ENCODE results near the gene FCHO2. TPM values are rescaled to one million over a fixed set of nuclear protein-coding genes. Genes with fewer than 3 reads are reported as not detected.

The FCHO2 gene
- total and polyA plus RNA-seq, 2 of the 4 experiments (the other 2 are of a cell fraction): 6.1 to 23.5 TPM

GRCh38 chr5:73030995-73031394, 75.2 kb downstream of the FCHO2 start:
- no peak overlapping the region for H3K9ac ChIP-seq (ENCODE audit: low read depth, low read length)
- no peak overlapping the region for H2BK120ac ChIP-seq (ENCODE audit: low read depth, low read length)
- intact Hi-C loops (cut with micrococcal nuclease) (no loop called here), dilution Hi-C loops (cut with HindIII; ENCODE audit: low sequenced_read_pairs, unreplicated experiment) (no loop called here), in situ Hi-C loops (cut with MboI; ENCODE audit: low sequenced_read_pairs) (no loop called here)
- peaks cover 6 to 8% of the 10 kb centered on the region in 2 experiments; a peak in 2 of 4 replicates for H3K79me1 ChIP-seq (ENCODE audit: low read depth in 1 of 2, low read length in 2 of 2)
- H3K4me1 ChIP-seq (ENCODE audit: control insufficient read depth, insufficient read depth, low read length): peaks cover 5% of the 10 kb centered on the region
- H2BK20ac ChIP-seq (ENCODE audit: low read depth, low read length): no peak overlapping the region
- DNase-seq: peak; percentile 90
- H3K36me3 ChIP-seq (ENCODE audit: control insufficient read depth, insufficient read depth, low read length): peaks cover 10% of the 10 kb centered on the region; the same call in 1 of the 2 replicates
- no peak overlapping the region for H3K4me3 ChIP-seq (ENCODE audit: insufficient read depth, low read depth, low read length)
- H3K4me2 ChIP-seq (ENCODE audit: low read depth, low read length): no peak overlapping the region
- no peak overlapping the region for H3K4ac ChIP-seq (ENCODE audit: low read depth, low read length)
- no peak for TF ChIP-seq CTCF (conservative IDR thresholded peaks at IDR 0.05; ENCODE audit: low read depth, low read length)
- TF ChIP-seq SMC3 (IDR thresholded peaks at IDR 0.05; ENCODE audit: low read depth, low read length): no peak
- TF ChIP-seq MAFK (IDR thresholded peaks at IDR 0.05; ENCODE audit: low read depth, low read length): 0 out of 2 replicates have a peak, but pooled peaks have one; percentile 1
- TF ChIP-seq POLR2A (IDR thresholded peaks at IDR 0.05; ENCODE audit: low read depth, low read length): no peak
- TF ChIP-seq RCOR1 (IDR thresholded peaks at IDR 0.05; ENCODE audit: insufficient replicate concordance, low read length): no peak
- peak; percentile 66 for TF ChIP-seq CEBPB (IDR thresholded peaks at IDR 0.05; ENCODE audit: low read depth, low read length)
- TF ChIP-seq RFX5 (IDR thresholded peaks at IDR 0.05; ENCODE audit: low read depth, low read length): no peak
- TF ChIP-seq ELK1 (IDR thresholded peaks at IDR 0.05; ENCODE audit: borderline replicate concordance, low read depth, low read length): no peak
- TF ChIP-seq MAZ (IDR thresholded peaks at IDR 0.05; ENCODE audit: borderline replicate concordance, low read depth, low read length): no peak
- TF ChIP-seq USF2 (IDR thresholded peaks at IDR 0.05; ENCODE audit: low read depth, low read length): no peak
- no peak for TF ChIP-seq CHD1 (IDR thresholded peaks at IDR 0.05; ENCODE audit: low read depth, low read length)
- no peak for TF ChIP-seq RAD21 (IDR thresholded peaks at IDR 0.05; ENCODE audit: low read length)
- TF ChIP-seq FOS (IDR thresholded peaks at IDR 0.05; ENCODE audit: low read depth, low read length): peak; percentile 53
- TF ChIP-seq BHLHE40 (IDR thresholded peaks at IDR 0.05; ENCODE audit: low read depth, low read length): peak; percentile 77; the same call in 1 of the 2 replicates
- TF ChIP-seq NFE2L2 (IDR thresholded peaks at IDR 0.05; ENCODE audit: low read depth, low read length): no peak
- 0 out of 2 replicates have a peak, but pooled peaks have one; percentile 49 for TF ChIP-seq MXI1 (IDR thresholded peaks at IDR 0.05; ENCODE audit: borderline replicate concordance, low read depth, low read length)
- H3K14ac ChIP-seq (replicated peaks; ENCODE audit: low read depth, low read length): no peak overlapping the region
- H2AFZ ChIP-seq (replicated peaks; ENCODE audit: low read length, poor library complexity): no peak overlapping the region
- no peak overlapping the region for H3K18ac ChIP-seq (ENCODE audit: low read depth, low read length)
- no peak overlapping the region for H3K23ac ChIP-seq (ENCODE audit: low read depth, low read length)
- H2BK15ac ChIP-seq (ENCODE audit: low read depth, low read length): no peak overlapping the region
- H4K91ac ChIP-seq (ENCODE audit: insufficient read depth, low read depth, low read length): no peak overlapping the region
- no peak overlapping the region; a peak in 1 of 4 replicates for H4K8ac ChIP-seq (ENCODE audit: low read depth in 2 of 2, low read length in 2 of 2)
- H2BK5ac ChIP-seq (ENCODE audit: low read depth, low read length, poor library complexity, severe bottlenecking): peak overlapping the region; percentile 67
- H4K5ac ChIP-seq (ENCODE audit: low read depth, low read length): no peak overlapping the region
- H4K20me1 ChIP-seq (ENCODE audit: insufficient read depth, low read length): no peaks in the 10 kb centered on the region
- no peak overlapping the region for H2AK5ac ChIP-seq (ENCODE audit: low read depth, low read length)
- H3K27me3 ChIP-seq (ENCODE audit: control insufficient read depth, insufficient read depth, low read length): no peaks in the 10 kb centered on the region
- ChIA-PET CTCF (no interaction called here), POLR2A (ENCODE audit: unreplicated experiment) (no interaction called here)
- no TSS peak for BruUV-seq (replicated peaks)
- no peak overlapping the region for H3K56ac ChIP-seq (ENCODE audit: extremely low read depth, insufficient read depth, low read length)
- H3K9me3 ChIP-seq (ENCODE audit: control insufficient read depth, insufficient read depth, low read length): no peaks in the 10 kb centered on the region
- peak; percentile 94 for ATAC-seq (ENCODE audit: low read depth)
- peaks cover 6% of the 10 kb centered on the region for H3K9me1 ChIP-seq (ENCODE audit: insufficient read depth, low read length)
- H2AK9ac ChIP-seq (replicated peaks; ENCODE audit: low read depth, low read length, poor library complexity): no peak overlapping the region
- H3K27ac ChIP-seq (ENCODE audit: insufficient read depth, low read length): no peak overlapping the region

Measured in IMR-90 (cell line).